Tibial nerve (tissue), 3 donors: ENCODE data around the gene GARIN6.
"Not testable (repeated sequence)": the region's sequence is repeated elsewhere in the genome, so short reads cannot be mapped to it uniquely, and the experiment has no call there.

ENCODE experiments used
- CTCF ChIP-seq, 5 experiments: fragments of 200-600 bp in 3 of 5; fragments of 450-650 bp in 2 of 5; sonication (generic) in 3 of 5; IDR thresholded peaks; one replicate each; pipeline ENCODE4 v1.5.1; 2016 to 2019; ENCODE audit warnings: antibody characterized with exemption in 5 of 5, mild to moderate bottlenecking in 3 of 5, moderate library complexity in 2 of 5
- POLR2A ChIP-seq, 2 donors: fragments of 450-650 bp; IDR thresholded peaks; one replicate each; pipeline ENCODE4 v1.6.1; 2017; ENCODE audit warnings: antibody characterized with exemption in 2 of 2, mild to moderate bottlenecking in 2 of 2, moderate library complexity in 2 of 2

- TF ChIP-seq CTCF, POLR2A (IDR thresholded peaks at IDR 0.05): not testable (repeated sequence)
These were observed 23.0 kb upstream of the GARIN6 start for GRCh38 chr12:99624591-99624990.
